DMS153 (cell line): ENCODE results near the gene AMDHD2.
"Not testable (repeated sequence)": the region's sequence is repeated elsewhere in the genome, so short reads cannot be mapped to it uniquely, and the experiment has no call there.

Experiments
- DNase-seq: peaks from one replicate; lab custom pipeline; 2025; lab: John Stamatoyannopoulos, UW

AMDHD2 gene

DNA sequence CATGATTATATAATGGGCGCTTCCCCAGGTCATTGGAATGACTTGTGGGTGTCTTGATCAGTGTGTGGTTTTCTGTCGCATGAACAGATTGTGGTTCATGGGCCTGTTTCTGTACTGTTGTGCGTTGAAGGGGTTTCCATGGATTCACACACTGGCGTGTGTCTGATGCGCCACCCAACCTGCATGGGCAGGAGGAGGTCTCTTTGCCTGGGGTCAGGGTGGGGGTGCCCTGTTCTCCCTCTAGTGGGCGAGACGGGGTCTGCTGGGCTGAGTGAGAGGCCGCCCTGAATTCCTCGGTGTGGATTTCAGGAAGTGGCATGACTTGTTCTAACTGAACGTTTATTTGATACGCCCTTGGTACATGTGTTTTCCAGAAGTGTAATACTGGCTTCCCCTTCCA lies 60.0 kb downstream of the AMDHD2 start:
- DNase-seq = not testable (repeated sequence)

DNA sequence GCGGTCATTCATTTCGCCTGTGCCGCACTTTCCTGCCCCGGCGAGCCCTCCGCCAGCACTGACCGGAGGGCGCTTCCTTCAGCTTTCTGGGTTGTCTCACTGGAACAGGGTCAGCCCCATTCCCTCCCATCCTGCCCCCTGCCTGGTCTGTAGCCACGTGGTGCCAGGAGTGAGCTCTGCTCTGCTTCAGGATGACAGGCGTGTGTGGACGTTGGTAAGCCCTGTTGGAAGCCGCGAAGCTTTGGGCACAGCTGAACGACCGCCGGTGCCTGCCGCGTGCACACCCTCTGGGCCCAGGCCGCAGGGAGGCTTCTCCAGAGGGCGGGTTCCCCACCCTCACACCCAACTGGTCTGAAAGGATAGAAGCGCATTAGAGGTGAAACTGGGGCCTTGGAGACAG lies 60.6 kb downstream of the AMDHD2 start:
- not testable (repeated sequence) for DNase-seq
